Measurements from ENCODE around the gene COMT.

Gene COMT

GRCh38 chr22:19970479-19971275 is 29.1 kb downstream of the COMT start:
- TF ChIP-seq POLR2AphosphoS5 (IDR thresholded peaks at IDR 0.05; ENCODE audit: low read depth, low read length) (no peak), POLR2A (IDR thresholded peaks at IDR 0.05; ENCODE audit: low read depth, low read length) (no peak), TAF1 (IDR thresholded peaks at IDR 0.05; ENCODE audit: borderline replicate concordance, low read depth, low read length) (no peak)
- peak; percentile 81 for FAIRE-seq
- peak; percentile 96 for DNase-seq (ENCODE audit: insufficient read length)

- TF ChIP-seq POLR2AphosphoS5 (IDR thresholded peaks at IDR 0.05; ENCODE audit: low read depth, low read length), result no peak
- no peak for DNase-seq (ENCODE audit: insufficient read length)
- FAIRE-seq, result no peak
Measured at GRCh38 chr22:19971276-19972124, 29.9 kb downstream of the COMT start.

- DNase-seq (ENCODE audit: insufficient read length), result no peak
- no peak for FAIRE-seq
- TF ChIP-seq TAF1 (IDR thresholded peaks at IDR 0.05; ENCODE audit: borderline replicate concordance, low read depth, low read length), result no peak
- TF ChIP-seq POLR2A (IDR thresholded peaks at IDR 0.05; ENCODE audit: low read depth, low read length), result no peak
- no peak for TF ChIP-seq POLR2AphosphoS5 (IDR thresholded peaks at IDR 0.05; ENCODE audit: low read depth, low read length)
Measured at GRCh38 chr22:19972251-19972650, 30.7 kb downstream of the COMT start.

GRCh38 chr22:19972652-19973550 is 31.3 kb downstream of the COMT start:
- DNase-seq (ENCODE audit: insufficient read length) (no peak), FAIRE-seq (no peak)
- no peak for TF ChIP-seq POLR2AphosphoS5 (IDR thresholded peaks at IDR 0.05; ENCODE audit: low read depth, low read length)
- no peak for TF ChIP-seq POLR2A (IDR thresholded peaks at IDR 0.05; ENCODE audit: low read depth, low read length)
- TF ChIP-seq TAF1 (IDR thresholded peaks at IDR 0.05; ENCODE audit: borderline replicate concordance, low read depth, low read length), result no peak

- FAIRE-seq, result no peak
Measured at GRCh38 chr22:19973551-19974267, 32.1 kb downstream of the COMT start.

GRCh38 chr22:19974268-19974861 is 32.8 kb downstream of the COMT start:
- TF ChIP-seq TAF1 (IDR thresholded peaks at IDR 0.05; ENCODE audit: borderline replicate concordance, low read depth, low read length) (no peak), POLR2A (IDR thresholded peaks at IDR 0.05; ENCODE audit: low read depth, low read length) (no peak), POLR2AphosphoS5 (IDR thresholded peaks at IDR 0.05; ENCODE audit: low read depth, low read length) (no peak)
- DNase-seq (ENCODE audit: insufficient read length), result peak; percentile 81
- peak; percentile 57 for FAIRE-seq

More at GRCh38 chr22:19973551-19974267, 32.1 kb downstream of the COMT start:
- TF ChIP-seq TAF1 (IDR thresholded peaks at IDR 0.05; ENCODE audit: borderline replicate concordance, low read depth, low read length) (no peak), POLR2AphosphoS5 (IDR thresholded peaks at IDR 0.05; ENCODE audit: low read depth, low read length) (no peak), POLR2A (IDR thresholded peaks at IDR 0.05; ENCODE audit: low read depth, low read length) (no peak)
- no peak for DNase-seq (ENCODE audit: insufficient read length)

- TF ChIP-seq POLR2AphosphoS5 (IDR thresholded peaks at IDR 0.05; ENCODE audit: low read depth, low read length), result no peak
- TF ChIP-seq TAF1 (IDR thresholded peaks at IDR 0.05; ENCODE audit: borderline replicate concordance, low read depth, low read length), result no peak
- TF ChIP-seq POLR2A (IDR thresholded peaks at IDR 0.05; ENCODE audit: low read depth, low read length), result no peak
- DNase-seq (ENCODE audit: insufficient read length), result no peak
- no peak for FAIRE-seq
Measured at GRCh38 chr22:19974935-19975706, 33.5 kb downstream of the COMT start.

GRCh38 chr22:19975707-19976035 is 34.1 kb downstream of the COMT start:
- TF ChIP-seq POLR2AphosphoS5 (IDR thresholded peaks at IDR 0.05; ENCODE audit: low read depth, low read length) (no peak), TAF1 (IDR thresholded peaks at IDR 0.05; ENCODE audit: borderline replicate concordance, low read depth, low read length) (no peak), POLR2A (IDR thresholded peaks at IDR 0.05; ENCODE audit: low read depth, low read length) (no peak)

GRCh38 chr22:19976671-19977070 is 35.1 kb downstream of the COMT start:
- no peak for DNase-seq (ENCODE audit: insufficient read length)
- FAIRE-seq, result no peak
- TF ChIP-seq TAF1 (IDR thresholded peaks at IDR 0.05; ENCODE audit: borderline replicate concordance, low read depth, low read length), result no peak
- no peak for TF ChIP-seq POLR2AphosphoS5 (IDR thresholded peaks at IDR 0.05; ENCODE audit: low read depth, low read length)
- no peak for TF ChIP-seq POLR2A (IDR thresholded peaks at IDR 0.05; ENCODE audit: low read depth, low read length)

More at GRCh38 chr22:19975707-19976035, 34.1 kb downstream of the COMT start:
- DNase-seq (ENCODE audit: insufficient read length), result no peak
- no peak for FAIRE-seq

Measured in GM12892 (cell line).